Measurements from ENCODE around the gene CNOT11.
"Not testable (repeated sequence)": the region's sequence is repeated elsewhere in the genome, so short reads cannot be mapped to it uniquely, and the experiment has no call there.

Gene CNOT11

DNA sequence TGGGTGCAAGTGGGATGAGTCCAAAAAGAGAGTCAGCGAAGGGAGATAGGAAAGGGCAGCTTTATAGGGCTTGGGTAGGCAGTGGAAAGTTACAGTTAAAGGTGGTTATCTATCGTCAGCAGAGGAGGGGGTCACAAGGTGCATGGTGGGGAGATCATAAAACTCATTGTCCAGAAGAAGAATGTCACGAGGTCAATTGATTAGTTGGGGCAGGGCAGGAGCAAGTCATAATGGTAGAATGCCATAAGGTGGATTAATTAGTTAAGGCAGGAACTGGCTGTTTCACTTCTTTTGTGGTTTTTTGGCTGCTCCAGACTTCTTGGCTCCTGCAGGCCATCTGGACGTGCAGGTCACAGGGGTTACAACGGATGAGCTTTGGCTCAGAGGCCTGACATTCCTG is 3.9 kb upstream of the CNOT11 start:
- DNase-seq: not testable (repeated sequence)

DNA sequence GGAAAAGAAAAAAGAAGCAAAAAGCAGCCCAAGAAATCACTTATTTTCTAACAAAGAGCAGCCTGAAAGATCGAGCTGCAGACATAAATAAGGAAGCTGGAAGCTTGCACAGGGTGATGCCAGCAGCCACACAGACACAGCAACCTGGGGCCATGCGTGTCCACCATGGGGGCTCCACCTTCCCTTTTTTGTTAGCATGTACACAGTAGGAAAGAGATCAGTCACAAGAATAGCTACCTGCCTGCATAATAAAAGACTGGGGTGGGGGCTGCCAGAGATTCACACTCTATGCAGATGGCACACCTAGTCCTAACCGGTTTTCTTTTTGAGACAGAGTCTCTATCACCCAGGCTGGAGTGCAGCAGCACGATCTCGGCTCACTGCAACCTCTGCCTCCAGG is 2.9 kb upstream of the CNOT11 start:
- no peak for DNase-seq

DNA sequence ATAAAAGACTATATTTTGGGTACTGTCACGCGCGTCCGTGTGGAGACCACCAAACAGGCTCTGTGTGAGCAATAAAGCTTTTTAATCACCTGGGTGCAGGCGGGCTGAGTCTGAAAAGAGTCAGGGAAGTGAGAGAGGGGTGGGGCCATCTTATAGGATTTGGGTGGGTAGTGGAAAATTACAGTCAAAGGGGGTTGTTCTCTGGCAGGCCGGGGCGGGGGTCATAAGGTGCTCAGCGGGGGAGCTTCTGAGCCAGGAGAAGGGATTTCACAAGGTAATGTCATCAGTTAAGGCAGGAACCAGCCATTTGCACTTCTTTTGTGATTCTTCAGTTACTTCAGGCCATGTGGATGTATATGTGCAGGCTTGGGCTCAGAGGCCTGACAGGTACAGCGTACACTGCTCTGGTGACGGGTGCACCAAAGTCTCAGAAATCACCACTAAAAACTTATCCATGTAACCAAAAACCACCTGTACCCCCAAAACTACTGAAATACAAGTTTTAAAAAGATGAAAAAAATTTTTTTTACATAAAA is 1.4 kb upstream of the CNOT11 start:
- not testable (repeated sequence) for DNase-seq

DNA sequence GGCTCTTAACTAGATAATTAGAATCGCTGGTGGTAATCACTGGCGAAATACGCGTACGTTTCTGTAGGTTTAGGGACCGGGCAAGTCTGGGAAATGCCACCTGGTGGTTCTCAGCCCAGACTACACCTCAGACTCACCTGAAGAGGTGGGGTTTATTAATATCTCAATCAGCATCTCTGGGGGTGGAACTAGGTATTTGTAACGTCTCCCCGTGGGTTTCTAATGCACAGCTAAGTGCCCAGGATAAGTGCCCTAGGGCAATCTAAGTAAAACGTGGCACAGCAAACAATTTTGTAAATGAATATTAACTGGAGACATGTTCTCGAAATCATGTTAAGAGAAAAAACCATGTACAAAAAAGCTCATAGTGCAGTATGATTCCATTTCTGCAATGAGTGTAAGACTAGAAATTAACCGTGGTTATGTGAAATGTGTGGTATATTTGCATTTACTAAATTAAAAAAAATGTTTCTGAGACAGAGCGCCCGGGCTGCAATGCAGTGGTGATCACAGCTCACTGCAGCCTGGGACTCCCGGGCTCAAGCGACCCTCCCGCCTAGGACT is 760 bp upstream of the CNOT11 start:
- no peak for DNase-seq

DNA sequence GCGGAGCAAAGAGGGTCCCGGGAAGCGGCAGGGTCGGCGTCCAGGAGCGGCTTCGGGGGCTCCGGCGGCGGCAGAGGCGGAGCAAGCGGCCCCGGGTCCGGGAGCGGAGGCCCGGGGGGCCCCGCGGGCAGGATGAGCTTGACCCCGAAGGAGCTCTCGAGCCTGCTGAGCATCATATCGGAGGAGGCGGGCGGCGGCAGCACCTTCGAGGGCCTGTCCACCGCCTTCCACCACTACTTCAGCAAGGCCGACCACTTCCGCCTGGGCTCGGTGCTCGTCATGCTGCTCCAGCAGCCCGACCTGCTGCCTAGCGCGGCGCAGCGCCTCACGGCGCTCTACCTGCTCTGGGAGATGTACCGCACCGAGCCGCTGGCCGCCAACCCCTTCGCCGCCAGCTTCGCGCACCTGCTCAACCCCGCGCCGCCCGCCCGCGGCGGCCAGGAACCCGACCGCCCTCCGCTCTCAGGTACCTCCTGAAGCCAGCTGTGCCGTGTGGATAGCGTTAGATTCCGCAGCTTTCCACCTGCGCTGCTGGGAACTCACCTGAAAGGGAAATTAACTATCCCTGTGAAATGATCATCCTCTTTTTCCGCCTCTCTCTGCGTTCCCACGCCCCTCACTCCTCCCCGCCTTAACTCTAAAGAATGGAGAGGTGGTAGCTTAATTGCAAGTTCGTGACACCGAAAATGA is 472 bp downstream of the CNOT11 start:
- DNase-seq: peak; percentile 70

DNA sequence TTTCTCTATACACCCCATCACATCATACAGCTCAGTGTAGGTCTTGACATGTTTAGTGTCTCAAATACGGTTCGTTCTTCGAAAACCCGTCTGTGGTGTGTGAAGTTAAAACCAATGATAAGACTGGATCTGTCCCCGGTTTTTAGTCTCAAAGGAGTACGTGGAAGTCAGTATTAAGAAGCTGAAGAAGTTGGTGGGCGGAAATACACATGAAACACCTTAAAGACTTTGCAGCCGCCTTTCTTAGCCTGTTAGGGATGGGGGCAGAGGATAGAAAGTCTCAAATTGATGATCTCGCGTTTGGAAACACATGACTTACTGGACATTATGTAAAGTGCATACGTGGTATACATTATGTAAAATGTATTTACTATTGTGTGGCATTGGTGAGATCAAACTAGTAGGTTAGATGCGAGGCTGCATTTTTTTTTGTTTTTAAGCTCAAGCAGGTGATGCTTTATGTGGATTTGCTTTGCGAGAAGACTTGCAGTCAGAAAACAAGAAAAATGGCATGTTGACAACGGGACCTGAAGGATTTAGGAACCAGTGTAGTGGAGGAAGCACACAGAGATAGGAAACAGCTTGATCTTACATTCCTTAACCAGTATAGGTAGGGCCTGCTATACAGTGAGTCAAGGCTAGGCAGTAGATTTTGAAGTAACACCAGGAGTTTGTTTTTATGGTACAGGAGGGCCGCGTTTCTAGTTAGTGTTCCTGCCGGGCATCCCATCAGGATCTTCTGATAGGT is 1.2 kb downstream of the CNOT11 start:
- DNase-seq: peak; percentile 41

DNA sequence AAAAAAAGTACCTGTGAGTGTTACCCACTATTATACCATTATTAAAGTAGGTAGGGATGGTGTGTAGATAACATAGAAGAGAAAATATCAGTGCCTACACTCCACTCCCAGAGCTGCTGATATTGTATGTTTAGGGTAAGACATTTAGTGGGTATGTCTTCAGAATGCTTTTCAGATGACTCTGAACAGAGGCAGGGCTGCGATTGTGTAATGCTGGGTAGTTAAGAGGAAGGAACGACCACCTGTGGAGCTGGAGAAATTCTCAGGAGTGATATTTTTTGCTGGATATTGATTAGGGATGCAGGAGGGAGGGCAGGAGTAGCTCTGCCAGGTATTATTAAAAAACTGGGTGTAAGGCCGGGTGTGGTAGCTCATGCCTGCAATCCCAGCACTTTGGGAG is 2.8 kb downstream of the CNOT11 start:
- DNase-seq: no peak

DNA sequence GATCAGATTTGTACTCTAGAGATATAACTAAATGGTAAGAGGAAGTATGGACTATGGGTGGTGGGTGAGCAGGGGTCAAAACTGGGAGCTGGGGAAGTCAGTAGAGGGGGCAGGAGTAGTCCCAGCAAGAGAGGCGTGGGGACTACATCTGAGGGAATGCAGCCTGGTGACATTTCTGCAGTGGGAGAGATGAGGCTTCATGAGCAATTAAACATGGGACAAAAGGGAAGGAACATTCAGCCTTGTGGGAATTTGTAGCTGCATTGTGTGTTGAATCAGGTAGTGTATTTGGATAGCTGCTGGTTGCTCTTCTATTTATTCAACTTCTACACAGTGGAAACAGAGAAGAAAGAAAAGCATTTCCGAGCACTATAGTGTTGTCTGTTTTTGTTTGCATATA is 3.6 kb downstream of the CNOT11 start:
- DNase-seq: no peak

DNA sequence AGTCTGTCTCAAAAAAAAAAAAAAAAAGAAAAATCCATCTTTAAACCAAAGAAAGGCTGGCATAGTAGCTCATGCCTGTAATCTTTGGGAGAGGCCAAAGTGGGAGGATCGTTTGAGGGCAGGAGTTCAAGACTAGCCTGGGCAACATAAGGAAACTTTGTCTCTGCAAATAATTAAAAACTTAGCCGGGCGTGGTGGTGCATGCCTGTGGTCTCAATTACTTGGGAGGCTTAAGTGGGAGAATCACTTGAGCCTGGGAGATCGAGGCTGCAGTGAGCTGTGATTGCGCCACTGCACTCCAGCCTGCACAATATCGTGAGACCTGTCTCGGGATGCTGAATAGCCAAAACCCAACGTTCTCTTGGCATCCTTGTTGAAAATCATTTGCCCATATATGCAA is 6.1 kb downstream of the CNOT11 start:
- no peak for DNase-seq

DNA sequence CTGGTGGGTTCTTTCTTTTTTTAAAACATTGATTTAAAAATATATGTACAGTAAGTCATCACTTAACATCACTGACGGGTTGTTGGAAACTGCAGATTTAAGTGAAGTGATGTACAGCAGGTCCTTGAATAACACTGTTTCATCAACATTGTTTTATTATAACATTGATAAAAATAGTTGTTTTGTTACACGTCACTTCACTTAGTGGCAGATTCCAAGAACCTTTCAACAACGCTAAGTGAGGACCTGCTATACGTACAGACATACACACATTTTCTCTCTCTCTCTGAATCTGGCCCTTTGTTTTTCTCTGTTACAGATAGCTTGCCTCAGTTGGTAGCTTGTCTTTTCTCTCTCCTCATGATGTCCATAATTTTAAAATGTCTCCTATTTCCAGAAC is 9.5 kb downstream of the CNOT11 start:
- DNase-seq: no peak

DNA sequence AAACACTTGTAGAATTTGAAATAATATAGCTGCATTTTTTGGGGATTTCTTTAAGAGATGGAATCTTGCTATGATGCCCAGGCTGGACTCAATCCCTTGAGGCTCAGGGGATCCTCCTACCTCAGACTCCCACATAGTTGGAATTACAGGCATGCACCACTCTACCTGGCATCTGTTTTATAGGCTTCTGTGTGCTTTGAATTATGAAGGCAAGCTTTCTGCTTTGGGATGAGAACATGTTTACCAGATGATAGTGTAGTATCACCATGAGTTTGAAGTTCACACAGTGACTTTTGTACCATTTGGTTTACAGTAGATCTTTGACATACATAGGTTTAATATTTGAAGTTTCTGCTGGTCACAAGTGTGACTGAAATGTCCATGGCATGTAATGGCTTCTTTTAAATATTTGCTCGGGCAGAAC is 10.7 kb downstream of the CNOT11 start:
- DNase-seq: no peak

DNA sequence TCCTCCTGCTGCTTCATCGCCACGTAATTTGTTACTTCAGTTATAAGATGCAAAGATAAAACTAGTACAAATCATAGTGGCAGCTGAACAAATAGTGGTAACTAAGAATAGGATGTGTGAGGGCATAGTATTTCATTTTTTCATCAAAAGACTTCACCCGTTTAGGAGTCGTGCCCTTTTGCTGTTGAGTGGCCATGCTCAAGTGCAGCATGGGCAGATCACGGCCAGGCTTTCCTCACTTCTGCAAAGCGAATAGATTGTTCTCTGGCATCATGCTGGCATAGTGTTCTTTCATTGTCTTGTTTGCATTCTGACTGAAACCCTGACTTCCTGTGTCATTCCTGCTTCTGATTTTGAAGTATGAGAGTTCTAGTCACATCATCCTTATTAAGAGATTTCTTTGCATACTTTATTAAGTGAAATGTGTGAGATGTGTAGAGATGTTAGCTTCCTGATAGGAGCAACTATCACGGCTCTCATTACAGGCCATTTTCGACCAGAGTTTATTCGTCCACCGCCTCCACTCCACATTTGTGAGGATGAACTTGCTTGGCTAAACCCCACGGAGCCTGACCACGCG is 11.8 kb downstream of the CNOT11 start:
- DNase-seq: no peak

DNA sequence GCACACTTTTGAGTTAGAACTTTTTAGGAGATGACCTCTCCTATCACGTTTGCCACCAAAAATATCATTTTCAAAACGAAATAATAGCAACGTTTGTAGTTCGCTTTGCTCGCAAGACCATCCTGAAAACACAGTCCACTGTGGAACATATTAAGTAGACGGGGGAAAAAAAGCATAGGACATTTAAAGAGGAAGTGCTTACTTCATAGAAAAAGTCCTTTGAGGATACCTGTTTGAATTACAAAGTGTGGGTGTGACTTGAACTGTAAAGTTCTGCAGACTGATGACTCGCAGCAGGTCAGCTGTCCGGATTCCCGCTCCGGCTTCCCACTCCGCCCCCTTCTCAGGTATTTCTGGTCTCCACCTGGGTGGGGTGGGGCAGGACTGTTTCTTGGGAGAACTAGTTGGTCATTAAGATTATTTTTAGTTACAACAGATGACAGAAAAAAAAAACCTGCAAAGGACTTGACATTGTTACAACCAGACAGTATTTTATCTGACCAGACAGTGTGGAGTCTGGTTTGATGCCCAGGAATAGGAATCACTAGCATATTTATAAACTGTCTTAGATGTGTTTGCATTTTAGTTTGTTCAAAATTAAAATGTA is 13.3 kb downstream of the CNOT11 start:
- no peak for DNase-seq

DNA sequence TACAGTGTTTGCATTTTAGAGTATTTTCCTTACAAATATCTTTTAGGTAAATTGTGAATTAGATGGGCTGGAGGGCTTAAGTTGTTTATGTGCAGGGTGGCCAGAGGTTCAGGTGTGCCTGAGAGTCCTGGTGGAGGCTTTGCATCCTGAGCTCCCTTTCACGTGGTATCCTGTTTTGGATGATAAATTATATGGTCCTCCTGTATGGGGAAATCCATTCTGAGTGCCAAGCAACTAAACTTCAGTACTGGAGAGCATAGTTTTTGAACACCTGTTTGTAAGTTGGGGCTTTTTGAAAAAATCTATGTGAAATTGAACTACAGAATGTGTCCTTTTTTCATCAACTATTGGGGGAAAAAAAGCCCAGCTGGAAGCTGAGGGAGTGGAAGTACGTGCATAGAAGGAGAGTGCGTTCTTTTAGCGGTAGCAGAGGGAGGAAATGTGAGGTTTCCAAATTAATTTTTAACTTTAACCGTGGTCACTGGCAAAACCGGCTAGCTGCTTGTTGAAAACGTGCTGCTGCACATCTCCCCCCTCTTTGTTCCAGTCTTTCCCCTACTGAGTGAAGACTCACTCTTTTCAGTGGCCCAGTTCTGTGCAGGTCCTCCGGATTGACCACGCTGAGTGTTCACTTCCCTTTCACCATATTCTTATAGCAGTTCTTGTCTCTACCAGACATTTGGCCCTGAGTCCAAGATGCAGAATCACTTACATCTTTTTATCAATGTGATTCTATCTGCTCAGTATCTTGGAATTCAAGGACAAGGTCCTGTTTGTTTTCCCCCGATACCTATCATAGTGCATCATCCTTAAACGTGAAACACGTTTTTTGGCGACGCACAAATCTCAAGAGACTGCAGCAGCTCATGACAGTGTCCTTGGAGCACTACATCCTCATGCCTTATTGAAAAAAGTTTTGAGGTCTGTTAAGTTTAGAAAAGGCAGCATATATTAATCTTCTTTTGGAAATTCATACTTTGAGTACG is 15.3 kb downstream of the CNOT11 start:
- DNase-seq: no peak

DNA sequence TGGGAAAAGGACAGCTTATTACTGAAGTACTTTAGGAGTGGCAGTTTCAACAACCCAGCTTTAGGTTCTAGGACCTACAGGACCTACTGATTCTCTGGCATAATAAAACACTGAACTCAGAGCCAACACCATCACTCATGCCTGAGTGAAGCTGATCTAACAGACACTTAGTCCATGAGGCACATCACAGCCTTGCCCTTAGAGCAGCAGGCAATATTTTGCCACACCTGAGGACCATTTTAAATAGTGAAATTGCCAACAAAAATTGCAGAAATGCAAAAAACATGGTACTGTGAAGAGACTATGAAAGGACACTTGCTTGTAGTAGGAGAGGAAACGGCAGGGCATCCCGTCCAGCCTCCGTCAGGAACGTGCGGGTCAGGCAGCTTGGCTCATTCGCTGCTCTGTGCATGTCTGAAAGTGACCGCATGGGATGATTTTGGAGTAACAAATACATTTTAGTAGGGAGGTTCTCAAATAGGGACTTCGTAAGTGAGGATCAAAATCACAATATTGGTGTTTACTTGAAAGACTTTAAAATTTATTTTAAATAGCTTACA is 18.1 kb downstream of the CNOT11 start:
- no peak for DNase-seq

DNA sequence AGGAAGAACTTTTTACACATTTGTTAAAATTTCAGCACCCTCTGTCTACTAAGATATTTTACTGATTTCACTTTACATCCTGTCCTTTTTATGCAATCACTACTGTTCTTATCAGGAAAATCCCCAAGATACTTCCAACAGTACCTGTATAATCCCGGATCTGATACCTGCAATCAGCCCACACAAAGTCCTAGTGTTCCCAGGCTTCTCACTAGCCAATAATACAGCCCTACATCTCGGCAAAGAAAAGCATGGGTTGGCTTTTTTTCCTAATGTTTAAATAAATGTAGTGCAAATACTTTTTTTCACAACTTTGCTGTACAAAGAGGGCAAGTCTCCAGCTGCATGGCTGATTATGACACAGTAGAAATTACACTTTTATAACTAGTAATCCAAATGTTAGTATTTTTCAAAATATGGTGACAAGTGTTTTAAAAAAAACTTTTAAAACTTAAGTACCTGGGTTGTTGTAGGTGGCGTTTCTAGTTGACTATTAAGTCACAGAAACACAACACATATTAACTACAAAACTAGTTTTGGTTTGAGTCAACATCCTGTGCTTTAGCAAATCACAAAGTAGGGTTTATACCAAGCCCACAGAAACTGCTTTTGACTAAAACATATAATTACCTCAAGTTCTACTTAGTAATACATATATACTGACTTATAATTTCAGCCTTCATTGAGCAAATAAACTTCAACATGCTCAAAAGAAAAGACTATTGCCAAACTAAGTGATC is 19.5 kb downstream of the CNOT11 start:
- no peak for DNase-seq

DNA sequence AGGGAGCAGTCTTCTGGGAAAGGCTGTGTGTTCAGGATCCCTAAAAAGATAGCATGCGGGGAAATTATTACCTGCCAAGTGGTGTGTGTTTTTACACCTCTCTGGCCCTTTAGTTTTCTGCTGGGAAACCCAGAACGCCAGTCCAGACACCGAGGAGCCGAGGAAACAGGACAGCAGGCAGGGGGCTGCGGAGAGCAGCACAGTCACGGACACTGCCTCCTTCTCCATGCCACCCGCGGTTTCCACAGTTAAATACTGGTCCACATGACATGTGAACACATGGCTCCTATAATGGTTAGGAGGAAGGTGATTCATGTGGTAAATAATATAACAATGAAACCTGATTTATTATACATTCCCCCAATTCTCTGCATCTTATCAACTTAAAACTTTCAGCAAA is 20.4 kb downstream of the CNOT11 start:
- no peak for DNase-seq

DNA sequence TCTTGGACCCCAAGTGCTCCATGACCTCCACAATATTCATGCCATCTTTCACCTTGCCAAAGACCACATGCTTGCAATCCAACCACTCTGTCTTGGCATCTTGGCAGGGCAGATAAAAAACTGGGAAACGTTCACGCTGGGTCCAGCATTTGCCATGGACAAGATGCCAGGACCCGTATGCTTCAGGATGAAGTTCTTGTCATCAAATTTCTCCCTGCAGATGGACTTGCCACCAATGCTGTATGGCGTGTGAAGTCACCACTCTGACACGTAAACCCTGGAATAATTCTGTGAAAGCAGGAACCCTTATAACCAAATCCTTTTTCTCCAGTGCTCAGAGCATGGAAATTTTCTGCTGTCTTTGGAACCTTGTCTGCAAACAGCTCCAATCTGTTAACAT is 21.5 kb downstream of the CNOT11 start:
- no peak for DNase-seq

DNA sequence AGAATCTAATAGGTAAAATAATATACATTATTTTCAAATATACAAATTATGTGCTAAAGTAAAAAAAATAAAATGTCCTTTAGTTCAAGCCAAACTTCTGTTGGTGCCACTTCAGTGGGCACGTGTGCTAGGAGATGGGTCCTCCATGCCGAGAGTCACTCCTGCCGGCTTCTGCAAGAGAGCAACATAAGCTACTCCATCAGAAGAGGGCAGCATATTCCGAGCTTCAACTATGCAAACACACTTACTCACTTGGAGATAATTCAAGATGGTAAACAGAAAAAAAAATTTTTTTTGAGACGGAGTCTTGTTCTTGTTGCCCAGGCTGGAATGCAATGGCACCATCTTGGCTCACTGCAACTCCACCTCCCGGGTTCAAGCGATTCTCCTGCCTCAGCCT is 24.4 kb downstream of the CNOT11 start:
- DNase-seq: no peak

DNA sequence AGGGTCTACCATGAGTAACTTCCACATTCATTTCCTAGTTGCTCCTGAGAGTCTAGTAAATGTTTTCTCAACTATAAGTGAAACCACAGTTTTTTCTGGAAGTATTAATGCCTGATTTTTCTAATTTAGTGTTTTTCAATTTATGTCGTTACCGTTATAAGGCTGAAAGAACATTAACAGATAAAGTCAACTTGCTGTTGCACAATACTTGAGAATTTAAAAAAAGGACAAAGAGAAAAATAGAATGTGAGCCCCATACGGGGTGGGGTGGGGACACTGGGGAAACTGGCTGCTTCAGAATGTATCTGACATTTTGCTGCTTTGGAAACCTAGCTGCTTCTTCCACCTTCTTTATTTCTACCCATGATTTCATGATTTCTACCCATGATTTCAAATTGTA is 26.2 kb downstream of the CNOT11 start:
- DNase-seq: no peak

DNA sequence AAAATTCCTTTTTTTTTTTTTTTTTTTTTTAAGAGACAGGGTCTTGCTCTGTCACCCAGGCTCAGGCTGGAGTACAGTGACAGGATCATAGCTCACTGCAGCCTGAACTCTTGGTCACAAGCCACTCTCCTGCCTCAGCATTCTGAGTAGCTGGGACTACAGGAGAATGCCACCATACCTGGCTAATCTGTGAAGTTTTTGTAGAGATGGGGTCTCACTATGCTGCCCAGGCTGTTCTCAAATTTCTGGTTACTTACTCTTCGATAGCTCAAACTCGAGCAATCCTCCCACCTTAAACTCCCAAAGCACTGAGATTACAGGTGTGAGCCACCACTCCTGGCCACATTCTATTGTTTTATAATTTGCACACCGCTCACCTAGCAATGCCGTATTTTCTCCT is 28.8 kb downstream of the CNOT11 start:
- DNase-seq: no peak

Measured in inflammatory macrophage treated with lipopolysaccharide for 4 hours (primary cell).